OCI-LY3 (cell line): ENCODE data around the gene LMX1B.

Experiments used
- EZH2phosphoT487 ChIP-seq: fragments of 200-600 bp; shearing (Covaris generic); IDR thresholded peaks from 2 replicates; pipeline ENCODE4 v1.6.1; 2018; ENCODE audit warnings: antibody characterized with exemption, mixed run types, low read depth
- TF ChIP-seq, protein P1 (sequence below): fragments of 200-600, 300-600 bp; sonication (generic); IDR thresholded peaks from 2 replicates; pipeline ENCODE4 v1.5.1; 2014; ENCODE audit warnings: antibody characterized with exemption, low read length, low read depth

GRCh38 chr9:126642839-126643238, 29.1 kb downstream of the LMX1B start:
- TF ChIP-seq, protein P1, sequence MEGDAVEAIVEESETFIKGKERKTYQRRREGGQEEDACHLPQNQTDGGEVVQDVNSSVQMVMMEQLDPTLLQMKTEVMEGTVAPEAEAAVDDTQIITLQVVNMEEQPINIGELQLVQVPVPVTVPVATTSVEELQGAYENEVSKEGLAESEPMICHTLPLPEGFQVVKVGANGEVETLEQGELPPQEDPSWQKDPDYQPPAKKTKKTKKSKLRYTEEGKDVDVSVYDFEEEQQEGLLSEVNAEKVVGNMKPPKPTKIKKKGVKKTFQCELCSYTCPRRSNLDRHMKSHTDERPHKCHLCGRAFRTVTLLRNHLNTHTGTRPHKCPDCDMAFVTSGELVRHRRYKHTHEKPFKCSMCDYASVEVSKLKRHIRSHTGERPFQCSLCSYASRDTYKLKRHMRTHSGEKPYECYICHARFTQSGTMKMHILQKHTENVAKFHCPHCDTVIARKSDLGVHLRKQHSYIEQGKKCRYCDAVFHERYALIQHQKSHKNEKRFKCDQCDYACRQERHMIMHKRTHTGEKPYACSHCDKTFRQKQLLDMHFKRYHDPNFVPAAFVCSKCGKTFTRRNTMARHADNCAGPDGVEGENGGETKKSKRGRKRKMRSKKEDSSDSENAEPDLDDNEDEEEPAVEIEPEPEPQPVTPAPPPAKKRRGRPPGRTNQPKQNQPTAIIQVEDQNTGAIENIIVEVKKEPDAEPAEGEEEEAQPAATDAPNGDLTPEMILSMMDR: no peak
- TF ChIP-seq EZH2phosphoT487: no peak
